NCI-H748 (cell line): ENCODE measurements around the gene ETV6.

Experiments used
- DNase-seq: peaks from one replicate; lab custom pipeline; 2025; ENCODE audit not compliant: unreplicated experiment; lab: John Stamatoyannopoulos, UW

The ETV6 gene

DNA sequence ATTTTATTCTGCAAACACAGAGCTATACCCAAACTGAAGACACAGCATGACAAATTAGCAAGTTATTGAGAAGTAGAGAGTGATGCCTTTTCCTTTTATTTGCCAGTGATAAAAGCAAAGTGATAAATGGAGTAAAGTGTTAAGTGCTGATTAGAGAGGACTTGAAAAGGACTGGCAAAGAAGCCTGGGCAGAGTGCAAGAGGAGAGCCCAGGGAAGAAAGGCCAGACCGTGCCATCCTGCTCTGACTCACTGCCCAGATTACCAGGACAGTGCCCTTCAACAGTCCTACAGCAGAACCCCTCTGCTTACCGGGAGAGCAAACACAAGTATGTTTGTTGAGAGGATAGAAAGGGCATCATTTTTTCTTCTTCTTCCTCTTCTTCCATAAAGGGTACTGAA, 106.5 kb downstream of the ETV6 start:
- no peak for DNase-seq

DNA sequence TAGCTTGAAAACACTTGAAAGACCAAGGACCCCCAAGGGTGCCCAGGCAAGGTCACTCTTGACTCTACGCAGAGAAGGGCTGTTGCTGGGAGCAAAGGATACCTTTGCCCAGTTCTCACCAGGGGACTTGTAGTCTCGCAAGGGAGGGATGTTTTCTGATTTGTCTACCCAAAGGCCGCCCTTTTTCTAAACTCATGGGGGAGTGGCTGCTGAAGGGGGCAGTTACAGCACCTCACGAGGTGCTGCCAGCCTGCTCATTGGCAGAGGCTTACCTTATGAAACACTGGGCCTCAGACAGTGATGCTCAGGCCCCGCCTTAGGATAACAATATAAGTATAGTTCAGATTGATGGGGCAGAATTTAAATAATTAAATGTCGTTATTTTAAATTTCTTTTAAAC, 107.0 kb downstream of the ETV6 start:
- DNase-seq: no peak

DNA sequence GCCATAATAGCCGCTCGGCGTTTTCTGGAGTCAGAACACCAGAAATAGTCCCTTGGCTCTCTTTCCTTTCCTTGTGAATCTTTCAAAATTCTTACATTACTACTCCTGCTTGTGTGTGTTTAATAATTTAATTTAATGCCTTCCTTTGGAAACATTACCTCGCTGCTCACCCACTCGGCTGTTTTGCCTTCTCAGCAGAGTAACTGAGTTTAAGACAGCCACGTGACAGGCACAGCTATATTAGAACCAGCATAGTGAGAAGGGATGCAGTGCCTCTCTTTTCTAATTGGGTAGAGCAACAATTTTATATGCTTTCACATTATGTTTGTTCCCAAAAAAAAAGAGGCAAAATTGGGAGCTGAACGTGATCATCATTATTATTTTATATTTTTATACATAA, 107.6 kb downstream of the ETV6 start:
- DNase-seq: no peak

DNA sequence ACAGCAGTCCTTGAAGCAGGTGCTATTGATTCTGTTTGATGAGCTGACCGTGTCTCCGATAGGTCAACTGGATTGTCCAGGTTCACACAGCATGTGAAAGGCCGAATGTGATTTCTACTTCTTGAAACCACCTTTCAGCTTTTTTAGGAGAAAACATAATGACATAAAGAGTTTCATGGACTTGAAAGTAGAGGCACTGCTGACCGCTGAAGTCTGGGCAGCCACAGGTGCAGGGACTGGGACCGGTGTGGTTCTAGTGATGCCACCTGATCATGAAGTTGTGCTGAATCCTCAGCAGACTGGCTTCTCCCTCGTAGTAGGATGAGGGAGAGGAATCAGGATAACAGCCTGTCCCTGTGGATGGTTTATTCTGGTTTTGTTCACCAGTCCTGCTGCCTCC, 108.1 kb downstream of the ETV6 start:
- DNase-seq: no peak

DNA sequence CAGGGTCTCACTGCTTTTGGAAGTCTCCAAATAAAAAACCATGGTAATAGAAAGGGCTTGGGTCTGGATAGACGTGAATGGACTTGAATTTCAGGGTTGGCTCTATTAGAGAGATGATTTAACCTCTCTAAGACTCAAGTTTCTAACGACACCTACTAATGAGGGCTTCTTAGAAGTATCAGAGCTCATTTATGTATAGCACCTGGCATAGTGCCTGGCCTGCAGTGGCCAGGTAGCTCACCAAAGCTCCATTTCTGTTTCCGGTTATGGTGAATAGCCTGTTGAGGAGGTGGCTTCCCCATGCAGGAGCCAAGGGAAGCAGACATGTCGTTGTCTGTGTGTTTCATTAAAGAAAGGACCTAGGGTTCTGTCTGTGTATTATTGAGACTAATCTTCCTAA, 108.6 kb downstream of the ETV6 start:
- no peak for DNase-seq

DNA sequence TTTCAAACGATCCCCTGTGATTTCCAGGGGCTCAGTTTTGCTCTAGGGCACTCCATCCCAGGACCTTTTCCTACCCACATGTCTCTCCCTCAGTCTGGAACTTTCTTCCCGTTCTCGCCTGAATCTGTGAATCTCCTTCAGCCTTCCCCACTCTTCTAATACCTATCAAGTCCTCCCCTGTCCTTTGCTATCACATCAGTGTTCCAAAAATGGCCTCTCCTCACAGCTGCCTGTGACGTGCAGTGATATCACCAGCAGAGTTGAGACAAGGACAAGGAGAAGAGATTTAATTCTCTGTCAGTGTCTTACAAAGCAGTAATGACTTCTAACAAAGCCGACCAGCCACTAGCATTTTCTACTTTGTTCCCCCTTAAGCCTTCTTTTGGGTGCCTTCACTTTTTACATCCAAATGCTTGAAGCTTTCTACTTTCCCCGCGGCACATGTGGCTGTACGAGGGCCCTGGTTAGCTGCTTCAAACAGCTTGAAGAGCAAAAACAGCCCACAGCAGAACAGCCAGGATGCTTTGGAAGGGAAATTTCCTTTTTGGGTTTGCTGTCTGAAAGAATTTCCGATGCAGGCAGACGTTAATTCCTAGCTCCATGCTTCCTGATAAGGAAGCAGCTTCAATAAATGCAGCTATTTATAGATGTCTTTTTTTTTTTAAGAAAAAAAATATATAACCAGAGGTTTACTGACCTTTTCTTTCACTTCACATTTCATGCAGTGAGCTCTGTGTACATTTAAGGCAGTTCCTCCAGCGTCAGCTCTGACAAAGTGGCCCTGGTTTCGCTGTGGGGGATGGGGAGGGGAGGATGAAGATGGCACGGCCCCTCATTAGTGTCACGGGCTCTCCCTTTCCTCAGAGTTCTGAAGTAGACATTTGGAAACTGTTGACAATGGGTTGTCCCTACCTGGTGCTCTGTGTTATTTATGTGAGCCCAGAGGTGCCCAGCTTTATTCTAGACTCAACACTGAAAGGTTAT, 109.3 kb downstream of the ETV6 start:
- no peak for DNase-seq

DNA sequence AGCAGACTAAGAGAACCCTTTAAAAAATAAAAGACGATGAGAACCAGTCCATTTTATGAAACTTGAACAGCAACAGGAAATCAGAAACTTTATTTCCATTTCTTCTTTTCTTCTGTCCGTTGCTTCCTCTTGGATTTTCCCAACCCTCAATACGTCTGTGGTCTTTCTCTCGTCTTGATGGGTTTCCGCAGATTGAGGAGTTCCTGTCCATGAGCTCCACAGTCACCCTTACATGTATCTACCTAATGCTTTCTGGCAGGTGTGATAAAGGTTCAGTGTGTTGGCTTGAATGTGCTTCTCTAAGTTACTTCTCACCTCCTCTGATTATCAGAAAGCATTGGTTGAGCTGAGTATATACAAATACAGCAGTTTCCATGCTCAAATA, 110.0 kb downstream of the ETV6 start:
- DNase-seq: no peak

DNA sequence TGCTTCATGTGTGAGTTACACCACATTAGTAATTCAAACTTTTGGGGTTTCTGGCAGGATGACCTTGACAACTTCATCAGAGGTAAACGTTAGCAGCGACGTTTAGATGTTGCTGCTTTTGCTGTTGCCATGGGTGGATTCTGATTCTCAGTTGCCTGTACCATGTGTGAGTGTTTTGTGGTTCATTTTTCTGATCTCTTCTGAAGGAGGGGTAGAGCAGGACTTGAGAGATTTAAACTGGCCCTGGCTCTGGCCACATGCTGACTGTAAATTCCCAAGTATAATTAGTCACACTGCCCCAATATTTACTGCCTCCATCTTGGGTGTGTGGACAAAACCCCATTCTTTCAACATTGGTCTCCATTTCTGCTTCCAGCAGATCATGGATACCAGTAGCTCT, 110.4 kb downstream of the ETV6 start:
- no peak for DNase-seq

DNA sequence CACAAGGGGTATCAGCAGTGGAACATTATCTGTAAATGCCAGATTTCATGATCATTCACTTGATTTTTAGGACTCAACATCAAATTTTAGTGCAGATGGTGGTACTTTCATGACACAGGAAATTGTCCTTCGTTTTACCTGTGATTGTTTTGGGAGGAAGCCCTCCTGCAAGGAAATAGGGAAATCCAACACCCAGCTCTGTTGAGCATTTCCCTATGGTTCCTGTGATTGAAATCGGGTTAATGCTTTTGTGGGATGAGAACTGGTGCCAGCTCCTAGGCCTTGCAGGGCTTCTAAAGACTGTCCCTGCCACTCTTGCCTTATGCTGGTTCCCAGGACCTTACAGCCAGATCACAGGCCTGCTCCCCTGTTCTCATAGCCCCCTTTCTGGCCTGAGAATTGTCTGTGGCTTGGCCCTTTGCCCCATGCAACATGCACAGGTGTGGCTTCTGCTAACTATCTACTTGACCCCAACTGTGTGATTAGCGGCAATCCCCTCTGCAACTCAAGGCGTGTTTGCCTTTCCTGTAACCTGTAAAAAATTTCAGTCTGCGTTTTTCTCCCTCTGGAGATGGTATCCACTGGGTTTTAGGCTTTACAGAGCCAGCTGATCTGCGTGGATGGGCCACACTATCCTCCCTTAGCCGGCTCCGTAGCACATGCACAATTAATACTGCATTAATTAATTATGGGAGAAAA, 112.5 kb downstream of the ETV6 start:
- peak; percentile 3 for DNase-seq

DNA sequence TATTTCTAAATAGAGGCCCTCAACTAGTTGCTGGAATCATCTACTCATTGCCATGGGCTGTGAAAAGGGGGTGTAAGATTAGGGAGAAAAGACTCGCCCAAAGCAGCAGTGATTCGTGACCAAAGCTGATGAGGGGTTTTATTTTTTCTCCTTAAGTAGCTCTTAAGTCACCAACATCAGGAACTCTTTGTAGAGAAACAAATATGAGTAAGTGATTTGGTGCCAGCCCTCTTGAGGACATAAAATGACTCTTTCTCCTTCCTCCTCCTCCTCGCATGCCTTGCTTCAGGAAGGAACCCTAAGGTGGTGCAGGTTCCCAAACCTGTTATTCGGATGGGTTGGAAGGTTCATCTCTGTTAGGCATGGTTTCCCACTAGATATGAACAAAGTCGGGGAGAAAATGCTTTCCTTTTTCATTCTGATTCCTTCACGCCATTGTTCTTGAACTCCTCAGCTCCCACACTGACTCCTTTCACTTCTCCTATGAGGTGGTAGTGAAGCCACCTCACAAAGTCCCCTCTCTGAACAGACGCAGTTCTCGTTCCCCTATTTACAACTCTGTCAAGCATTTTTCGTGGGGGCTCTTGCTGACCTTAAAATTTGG, 113.4 kb downstream of the ETV6 start:
- DNase-seq: no peak

DNA sequence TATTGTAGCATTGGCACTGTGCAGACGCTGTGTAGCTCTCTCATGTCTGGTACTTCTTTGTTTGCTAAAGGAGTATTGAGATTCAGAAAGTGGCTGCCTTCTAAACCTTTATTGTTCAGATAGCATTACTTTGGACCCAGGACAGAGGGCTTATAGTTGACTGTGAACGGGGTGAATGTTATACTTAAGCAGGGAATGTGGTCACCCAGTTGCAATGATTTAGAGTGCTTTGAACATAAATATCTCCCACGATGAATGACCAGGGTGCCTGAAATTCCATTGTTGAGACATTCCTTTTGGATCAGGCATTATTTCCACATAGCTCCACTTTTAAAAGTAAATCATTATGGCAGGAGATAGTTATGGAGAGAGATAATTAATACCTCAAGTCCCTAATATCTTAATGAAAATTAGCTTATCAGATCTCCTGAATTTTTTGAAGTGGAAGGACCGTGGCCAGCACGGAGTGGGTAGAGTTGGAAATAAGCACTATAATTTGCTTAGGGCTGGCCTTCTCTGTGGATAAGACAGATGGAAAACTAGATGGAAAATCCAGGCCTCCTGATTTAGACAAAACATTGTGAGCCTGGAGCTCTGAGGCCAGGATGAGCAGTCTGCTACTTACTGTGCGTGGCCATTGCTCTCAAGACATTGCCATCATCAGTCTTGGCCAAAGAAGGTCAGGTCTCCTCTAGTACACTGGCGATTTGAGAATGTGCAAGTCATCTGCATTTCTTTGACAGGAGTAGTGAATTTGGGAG, 114.5 kb downstream of the ETV6 start:
- DNase-seq: no peak

DNA sequence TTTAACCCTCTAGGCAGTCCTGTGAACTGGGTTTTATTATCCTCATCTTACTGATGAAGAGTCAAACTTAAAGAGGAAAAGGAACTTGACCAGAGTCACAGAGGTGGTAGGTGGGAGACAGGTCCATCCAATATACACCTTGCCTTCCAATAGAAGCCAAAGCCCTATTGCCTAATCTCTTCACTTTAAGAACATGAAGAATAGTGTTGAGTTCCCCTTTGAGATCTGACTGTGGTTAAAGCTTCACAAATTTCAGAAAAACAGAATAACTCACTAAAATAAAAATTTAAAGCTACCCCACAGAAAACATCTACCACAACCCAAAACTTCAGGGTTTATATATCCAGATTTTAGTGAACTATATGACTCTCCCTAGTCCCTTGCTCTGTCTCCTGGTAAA, 115.4 kb downstream of the ETV6 start:
- DNase-seq: no peak

DNA sequence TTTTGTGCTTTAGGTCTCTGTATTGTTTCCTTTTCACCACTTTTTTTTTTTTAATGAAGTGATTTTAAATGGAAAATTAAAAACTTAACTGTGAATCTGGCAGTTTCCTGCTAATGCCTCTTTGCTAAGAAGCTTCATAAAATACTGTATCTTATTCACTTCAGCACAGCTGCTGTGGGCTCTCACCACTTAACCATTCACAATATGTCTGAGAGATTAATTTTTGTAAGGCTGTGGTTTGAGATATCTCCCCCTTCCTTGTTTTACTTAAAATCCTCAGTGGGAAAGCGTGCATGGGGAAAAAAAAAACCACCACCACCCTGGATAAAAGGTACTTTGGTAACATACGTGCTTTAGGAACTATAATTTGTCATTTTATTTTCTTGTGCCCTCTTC, 115.9 kb downstream of the ETV6 start:
- no peak for DNase-seq

DNA sequence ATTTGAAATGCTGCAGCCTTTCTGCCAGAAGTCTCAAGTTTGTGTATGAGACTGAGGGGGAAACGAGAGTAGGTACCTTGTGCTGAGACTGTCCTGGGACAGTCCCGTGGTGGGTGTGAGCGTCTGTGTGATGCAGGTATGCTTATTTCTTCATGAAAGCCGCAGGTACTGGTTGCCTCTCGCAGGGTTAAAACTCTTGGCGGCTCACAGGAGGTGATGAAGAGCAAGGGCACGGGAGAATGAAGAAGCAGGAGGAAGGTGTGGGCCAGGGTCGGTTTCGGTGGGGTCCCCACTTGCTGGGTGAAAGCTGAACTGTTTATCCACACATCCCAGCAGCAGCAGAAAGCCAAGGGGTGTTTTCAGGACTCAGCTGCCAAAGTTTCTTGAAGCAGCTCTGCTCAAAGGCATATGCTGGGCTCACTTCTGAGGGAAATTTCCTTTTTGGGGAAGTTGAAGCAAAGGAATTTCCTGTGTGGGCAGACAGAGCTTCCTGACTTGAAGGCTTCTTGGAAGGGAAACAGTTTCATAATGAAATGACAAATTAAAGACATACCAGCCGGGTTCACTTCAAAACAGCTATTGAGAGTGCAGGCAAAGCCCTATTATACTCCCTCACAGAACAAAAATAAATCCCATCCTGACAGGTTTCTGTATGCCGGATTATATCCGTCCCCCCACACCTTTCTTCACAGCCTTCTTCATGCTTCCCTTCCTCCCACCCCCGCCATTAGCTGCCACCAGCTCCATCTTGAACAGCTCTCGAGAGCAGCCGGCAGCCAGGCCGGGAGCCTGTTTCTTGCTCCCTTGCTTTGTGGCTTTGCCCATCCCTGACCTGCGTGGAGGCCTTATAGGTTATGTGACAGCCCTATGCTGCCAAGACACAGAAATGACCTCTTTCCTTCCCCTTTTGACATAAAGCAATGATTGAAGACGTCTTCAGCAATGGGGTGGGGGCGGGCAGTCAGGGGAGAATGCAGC, 116.6 kb downstream of the ETV6 start:
- DNase-seq: no peak

DNA sequence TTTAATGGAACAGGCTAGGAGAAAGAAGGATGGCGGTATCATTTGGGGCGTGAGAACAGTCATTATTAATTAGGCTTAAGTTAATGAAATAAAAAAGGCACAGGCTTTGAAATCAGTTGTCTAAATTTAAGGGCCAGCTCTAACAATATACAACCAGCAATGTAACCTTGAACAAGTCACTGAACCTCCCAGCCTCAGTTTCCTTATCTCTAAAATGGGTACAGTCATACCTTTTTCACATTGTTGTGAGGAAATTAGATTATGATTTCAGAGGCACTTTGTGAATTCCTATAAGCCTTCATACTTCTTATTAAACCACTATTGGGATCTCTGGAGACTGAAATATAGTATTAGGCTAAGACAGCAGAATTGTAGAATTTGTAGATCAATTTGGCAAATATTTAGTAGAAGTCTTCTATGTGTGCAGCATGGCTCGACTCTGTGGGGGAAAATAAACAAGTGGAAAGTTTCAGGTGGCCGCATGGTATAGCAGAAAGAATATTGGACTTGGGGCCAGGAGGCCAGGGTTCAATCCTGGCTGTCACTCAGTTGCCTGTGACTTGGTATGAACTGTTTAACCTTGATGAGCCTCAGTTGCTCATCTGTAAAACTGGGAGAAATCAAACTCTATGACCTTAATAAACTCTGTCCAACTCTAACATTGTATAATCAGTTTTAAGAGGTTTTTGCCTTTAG, 117.7 kb downstream of the ETV6 start:
- no peak for DNase-seq

DNA sequence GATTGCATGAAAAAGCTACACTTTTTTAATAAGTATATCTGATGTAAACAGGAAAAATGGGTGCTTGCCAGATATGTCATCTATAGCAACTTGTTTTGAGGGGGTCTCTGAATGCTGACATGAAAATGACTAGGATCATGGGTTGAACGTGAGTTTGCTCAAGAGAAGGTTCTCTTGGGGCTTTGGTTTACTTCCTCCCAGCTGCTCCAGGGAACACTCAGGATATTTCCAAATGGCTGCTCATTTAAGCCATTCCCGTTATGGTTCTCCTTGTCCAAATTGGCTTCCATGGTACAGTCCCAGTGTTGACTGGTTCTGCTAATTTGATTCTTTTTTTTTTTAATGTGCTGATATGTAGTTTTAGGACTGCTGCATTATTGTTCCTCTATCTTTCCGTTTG, 118.3 kb downstream of the ETV6 start:
- no peak for DNase-seq

DNA sequence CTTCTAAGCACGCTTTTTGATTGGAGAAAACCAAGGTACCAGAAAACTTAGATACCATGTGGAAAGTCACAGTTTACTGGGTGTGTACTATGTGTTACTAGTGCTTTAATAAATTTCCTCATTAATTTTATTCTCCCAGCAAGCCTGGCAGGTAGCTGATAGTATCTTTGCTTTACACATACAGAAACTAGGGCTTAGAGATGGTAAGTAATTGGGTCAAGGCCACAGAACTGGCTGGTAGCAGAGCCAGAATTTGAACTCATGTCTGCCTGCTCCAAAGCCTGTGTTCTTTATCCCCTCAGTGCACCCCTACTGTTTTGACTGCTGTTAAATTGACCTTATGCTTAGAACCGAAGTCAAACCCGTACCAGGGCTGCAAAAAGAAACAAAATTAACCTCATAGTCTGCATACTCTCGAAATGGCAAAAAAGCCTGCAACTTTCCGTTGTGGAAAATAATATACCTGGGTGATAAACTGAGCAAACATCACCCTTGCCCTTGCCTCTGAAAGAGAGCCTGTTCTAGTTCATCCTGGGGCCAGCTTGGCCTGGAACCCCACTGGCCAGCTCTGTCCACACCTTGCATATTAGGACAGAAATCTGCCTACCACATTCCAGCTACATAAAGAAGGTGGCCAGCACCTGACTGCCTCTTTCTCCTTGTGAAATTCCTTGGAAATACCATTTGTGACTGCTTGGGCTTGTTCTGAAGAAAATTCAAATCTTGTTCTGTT, 118.9 kb downstream of the ETV6 start:
- no peak for DNase-seq

DNA sequence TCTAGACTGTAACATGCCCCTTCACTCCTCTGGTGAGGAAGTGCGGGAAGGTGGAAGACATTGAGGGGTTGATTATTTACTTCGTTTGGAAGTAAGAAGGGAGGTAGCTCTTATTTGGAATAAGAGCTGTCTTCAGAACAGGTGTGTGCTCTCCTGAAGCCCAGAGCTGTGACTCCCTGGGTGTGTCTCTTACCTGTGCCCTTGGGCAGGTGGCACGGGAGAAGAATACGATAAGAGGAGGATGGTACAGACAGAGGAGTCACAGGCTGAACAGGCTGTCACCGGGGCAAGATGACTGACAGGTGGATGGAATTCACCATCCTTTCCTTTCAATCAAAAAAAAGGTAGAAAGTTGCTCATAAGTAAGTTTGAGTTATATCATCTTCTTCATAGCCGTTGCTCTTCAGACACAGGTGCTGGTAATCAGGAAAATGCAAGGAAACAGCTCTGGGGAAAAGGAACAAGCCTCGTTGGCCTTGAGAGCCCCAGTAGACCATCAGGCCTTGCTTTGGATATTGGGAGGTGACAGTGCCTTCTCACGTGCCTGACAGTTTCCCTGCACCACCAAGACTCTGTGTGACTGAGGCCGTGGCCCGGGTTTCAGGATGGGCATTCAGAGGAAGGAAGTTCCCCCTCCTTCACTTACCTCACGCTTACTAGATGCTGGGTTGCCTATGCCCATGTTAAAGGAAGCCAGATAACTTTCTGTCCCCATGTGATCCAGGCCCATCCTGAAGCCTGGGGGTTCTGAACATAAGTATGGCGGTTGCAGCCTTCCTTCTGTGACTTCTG, 120.4 kb downstream of the ETV6 start:
- no peak for DNase-seq
